Hepatic stellate cell (primary cell): Measurements from ENCODE around the gene APP.
"Not testable (repeated sequence)": the region's sequence is repeated elsewhere in the genome, so short reads cannot be mapped to it uniquely, and the experiment has no call there.

Source experiments
- DNase-seq: peaks from one replicate; pipeline ENCODE4 v3.0.0; 2011; ENCODE audit warnings: low spot score

The APP gene

DNA sequence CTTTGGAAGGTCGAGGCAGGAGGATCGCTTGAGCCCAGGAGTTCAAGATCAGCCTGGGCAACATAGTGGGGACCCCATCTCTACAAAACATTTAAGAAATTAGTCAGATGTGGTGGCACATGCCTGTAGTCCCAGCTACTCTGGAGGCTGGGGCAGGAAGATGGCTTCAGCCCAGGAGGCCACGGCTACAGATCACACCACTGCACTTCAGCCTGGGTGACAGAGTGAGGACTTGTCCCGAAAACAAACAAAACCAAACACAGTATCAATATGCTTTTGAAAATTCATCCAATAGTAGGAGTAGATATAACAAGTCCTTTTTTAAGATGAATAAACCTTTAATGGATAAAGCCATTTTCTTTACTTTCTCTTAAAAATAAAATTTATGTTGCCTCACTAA, 8.5 kb downstream of the APP start:
- no peak for DNase-seq

DNA sequence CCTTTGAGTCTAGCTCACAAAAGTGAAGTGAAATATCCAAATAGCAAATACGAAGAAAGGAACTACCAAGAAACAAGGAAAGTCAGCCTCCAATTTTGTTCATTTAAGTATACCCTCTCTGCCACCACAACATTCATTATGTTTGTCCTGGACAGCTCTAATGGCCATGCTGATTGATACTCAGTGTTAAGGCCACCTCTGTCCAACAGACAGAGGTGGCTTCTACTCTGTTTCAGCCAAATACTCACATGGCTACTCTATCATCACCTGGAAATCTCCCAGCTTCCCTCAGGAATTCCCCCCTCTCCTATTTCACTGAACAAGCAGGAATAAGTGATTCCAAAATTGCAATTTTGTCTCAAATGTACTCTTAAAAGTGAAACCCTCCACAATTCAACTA, 10.7 kb downstream of the APP start:
- no peak for DNase-seq

DNA sequence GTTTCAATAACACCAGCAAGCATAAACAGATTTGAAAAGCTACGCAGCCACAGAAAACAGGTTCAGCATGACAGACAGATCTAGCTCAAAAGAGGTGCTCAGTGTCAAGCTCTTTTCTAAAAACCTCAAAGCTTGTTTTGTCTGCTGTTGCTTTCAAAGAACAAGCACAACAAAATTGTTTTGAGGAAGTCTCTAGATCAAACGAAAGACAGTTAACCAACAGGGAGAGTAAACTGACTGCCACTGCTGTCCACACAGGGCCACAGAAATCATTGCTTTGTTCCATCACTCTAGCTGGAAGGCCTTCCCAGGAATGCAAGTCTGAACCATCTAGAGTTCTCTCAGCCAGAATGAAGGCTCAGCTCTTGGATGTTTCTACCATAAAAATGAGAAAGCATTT, 12.8 kb downstream of the APP start:
- DNase-seq: no peak

DNA sequence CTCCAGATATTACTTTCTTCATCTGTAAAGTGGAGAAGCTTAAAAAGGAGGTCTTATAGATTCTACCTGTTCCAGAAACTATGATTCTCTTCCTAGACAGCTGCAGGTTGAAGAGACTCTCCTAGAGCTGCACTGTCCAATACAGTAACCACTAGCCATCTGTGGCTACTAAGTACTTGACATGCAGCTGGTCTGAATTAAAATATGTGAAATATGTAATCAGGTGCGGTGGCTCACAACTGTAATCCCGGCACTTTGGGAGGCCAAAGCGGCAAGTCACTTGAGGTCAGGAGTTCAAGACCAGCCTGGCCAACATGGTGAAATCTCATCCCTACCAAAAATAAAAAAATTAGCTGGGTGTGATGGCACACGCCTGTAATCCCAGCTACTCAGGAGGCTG, 15.8 kb downstream of the APP start:
- no peak for DNase-seq

DNA sequence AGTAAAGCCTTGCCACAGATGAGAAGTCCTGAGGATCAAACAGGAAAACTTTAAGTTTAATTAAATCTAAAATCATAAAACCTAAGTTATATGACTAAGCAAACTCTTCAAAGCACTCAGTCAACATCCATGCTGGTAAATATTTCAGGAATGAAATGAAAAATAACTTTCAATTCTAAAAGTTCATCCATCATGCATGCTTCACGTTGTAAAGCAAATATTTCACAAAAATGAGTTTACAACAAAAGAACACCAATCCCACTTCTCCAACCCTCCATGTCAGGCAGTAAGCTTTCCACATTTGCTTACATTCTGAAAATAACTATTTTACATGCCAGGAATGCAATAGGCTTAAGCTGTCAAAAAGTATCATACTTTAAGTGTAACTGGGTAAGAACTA, 16.8 kb downstream of the APP start:
- no peak for DNase-seq

DNA sequence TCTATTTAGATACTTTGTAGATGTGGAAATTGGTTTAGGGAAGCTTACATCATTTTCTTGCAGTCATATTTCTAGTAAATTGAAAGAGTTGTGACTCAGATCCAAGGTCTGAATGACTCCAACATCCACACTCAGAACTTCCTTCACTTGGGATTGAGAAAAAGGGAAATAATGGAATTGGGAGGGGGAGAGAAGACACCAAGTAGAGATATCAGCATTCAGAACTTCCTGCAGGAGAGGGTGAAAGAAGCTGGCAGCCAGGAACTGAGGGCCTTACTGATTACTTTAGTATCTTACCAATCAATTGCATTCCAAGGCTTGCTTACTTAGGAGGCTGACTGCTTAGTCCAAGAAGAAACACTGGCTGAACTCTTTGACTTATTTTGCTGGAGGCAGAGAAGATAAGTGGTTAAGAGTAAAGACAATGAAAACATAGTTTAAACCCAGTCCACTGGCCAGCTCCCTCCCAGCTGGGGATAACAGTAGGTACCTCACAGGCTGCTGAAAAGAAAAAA, 21.7 kb downstream of the APP start:
- DNase-seq: peak; percentile 37

DNA sequence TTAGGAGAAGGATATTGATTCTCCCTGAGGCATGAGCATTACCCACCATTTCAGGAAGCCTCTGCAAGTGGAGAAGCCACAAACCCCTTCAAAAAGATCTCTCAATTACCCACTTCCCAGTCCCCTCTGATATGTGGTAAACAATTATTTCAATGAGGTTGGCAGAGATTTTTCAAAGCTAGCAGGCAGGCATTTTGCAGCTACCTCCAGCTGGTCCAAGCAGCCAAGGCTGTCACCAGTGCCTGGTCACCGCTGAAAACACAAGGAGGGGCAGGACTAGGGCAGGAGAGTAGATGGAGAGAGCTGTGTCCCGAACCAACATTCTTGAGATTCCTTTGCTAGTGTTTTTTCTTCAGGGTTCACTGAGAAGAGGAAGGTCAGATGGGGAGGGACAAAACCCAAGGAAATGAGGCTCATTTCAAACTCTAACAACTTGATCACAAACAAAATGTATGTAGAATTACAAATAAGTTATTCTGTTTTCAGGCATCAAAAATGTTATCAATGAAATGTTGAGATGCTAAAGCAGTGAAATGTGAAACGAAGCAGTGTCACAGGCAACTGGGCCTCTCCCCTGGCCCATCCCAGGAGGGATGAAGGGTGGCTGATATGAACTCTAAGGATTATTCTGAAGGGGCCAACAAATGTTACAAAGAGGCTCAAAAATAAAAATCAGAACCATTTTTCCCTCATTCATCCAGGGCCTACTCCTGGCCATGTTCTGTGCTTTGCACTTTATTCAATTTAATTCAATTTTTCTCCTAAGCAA, 22.3 kb downstream of the APP start:
- DNase-seq: peak; percentile 55

DNA sequence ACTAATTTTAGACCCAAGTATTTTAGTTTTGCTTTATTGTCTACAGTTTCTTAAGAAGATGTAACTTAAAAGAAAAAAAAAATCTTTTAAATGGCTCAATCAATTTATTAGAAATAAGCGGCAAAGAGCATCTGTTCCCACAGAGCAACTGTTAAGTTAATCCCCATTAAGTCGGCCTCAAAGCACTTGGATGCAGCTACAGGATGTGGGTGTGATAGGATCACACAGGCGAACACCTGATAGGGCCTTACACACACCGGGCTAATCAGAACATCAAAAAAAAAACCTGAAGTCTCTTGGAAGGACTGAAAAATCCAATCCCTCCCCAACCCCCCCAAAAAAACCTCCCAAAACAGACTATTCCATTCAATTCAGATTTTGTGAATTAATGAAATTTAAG, 23.0 kb downstream of the APP start:
- DNase-seq: no peak

DNA sequence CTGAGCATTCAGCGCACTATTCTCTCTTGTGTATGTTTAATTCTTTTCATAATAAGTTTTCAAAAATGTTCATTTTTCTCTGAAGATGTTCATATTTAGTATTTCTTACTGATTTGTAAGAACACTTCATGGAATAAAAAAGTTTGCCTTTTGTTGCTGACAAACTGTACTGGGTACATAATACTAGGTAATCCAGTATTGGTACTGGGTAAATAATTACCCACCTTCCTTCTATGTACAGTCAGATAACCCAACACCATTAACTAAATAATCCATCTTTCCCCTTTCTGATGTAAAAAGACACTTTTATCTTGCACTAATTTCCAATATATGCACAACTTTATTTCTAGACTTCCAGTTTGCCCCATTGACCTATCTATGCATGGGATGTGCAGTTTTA, 23.9 kb downstream of the APP start:
- DNase-seq: no peak

DNA sequence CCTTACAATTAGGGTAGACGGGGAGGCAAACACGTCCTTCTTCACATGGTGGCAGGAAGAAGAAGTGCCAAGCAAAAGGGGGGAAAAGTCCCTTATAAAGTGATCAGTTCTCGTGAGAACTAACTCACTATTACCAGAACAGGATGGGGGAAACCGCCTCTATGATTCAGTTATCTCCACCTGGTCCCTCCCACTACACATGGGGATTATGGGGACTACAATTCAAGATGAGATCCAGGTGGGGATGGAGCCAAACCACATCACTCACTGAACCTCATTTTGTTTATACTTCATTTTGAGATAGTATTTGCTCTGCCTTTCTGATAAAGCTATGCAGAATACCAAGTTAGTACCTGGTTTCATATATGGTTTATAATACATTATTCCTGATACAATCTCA, 26.5 kb downstream of the APP start:
- no peak for DNase-seq

DNA sequence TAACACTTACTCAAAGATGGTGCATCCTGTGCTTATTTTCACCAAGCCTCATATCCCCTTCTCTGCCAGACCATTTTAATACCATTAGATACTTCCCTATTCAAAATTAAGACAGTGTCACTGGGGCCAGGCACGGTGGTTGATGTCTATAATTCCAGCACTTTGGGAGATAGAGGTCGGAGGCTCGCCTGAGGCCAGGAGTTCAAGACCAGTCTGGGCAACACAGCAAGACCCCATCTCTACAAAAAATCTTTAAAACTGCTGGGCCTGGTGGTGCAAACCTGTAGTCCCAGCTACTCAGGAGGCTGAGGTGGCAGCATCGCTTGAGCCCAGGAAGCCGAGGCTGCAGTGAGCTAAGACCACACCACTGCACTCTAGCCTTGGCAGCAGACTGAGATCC, 28.2 kb downstream of the APP start:
- DNase-seq: no peak

DNA sequence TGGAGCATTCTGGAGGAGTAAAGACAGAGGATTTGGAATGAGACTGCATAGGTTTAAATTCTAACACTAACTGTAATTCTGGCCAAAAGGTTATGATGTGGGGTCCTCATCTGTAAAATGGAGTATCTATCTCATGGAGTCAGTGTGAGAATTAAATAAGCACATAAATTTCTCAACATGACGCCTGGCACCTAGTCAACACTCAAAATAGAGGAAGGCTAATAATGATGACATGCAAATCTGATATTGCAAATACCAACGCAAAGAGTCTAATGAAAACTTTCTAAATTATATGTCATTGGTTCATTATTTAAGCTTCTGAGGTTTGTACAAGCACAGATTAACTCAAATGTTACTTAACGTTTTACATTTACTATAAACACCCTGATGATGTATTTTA, 29.6 kb downstream of the APP start:
- no peak for DNase-seq

DNA sequence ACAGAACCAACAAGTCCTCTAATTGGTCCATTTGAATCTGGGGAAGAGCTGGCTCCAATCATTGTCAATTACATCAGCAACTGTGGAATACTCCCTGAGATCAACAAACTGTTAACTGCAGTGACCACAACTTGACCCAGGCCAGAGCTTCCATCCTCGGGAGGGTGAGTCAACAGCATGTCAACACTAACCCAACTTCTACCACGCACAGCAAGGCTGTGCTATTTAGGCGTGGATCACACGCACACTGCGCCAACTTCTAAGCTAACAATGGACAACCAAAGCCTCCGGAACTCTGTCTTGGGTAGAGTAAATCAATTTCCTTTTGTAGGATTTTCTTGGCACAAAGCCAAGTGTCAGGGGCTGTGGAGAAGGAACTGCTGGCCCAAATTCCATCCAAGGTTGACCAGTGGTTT, 30.4 kb downstream of the APP start:
- peak; percentile 81 for DNase-seq

DNA sequence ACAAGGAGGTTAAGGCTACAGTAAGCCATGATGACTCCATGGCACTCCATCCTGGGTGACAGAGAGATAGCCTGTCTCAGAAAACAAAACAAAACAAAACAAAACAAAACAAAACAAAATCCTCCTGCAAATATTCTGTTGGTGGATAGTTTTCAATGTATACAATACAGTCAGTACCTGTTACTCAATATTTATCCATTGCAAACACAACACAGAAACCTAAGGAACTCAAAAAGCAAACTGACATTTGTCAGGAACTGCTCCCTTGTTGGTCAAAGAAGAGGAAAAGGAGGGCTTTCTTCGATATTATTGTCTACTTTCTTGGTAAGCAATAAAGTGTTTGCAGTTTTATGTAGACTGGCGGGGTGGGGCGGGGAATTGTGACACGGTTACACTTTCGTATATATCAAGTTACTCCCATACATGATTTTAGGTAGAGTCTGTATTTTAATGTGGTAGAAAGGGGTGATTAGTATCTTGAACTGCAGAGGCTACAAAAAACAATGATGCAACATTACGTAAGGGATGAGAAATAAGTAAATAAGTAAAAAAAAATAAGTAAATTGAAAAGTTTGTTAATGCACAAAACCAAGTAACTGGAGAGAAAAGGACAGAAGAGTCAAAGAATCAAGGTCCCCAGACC, 31.8 kb downstream of the APP start:
- DNase-seq: no peak

DNA sequence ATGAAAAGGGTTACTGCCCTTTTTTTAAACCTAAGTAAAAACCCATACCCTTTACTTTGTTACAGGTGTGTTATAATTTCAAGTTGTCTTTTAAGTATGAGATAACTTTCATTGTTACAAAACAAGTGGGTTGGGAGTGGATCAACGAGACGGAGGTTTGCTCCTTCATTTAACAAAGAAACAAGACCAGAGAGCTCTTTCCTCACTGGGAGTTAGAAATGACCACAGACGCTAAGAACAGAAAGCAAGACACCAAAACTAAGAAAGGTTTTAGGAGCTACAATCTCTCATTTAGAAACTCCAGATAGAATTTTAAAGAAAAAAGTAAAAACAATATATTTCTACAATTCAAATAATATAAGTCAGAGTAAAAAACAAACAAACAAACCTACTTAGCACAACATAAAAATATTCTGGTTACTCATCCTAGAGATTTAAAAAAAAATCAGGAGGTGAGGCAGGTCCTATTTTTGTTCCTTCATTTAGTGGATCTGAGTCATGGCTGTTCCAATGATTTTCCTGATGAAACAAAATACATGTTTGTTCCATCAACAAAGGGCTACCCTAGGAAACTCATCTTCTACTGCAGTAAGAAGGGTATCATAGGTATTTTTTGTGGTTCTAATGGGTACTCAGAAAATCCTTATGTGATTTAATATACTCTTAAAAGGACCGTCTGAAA, 33.0 kb downstream of the APP start:
- no peak for DNase-seq

DNA sequence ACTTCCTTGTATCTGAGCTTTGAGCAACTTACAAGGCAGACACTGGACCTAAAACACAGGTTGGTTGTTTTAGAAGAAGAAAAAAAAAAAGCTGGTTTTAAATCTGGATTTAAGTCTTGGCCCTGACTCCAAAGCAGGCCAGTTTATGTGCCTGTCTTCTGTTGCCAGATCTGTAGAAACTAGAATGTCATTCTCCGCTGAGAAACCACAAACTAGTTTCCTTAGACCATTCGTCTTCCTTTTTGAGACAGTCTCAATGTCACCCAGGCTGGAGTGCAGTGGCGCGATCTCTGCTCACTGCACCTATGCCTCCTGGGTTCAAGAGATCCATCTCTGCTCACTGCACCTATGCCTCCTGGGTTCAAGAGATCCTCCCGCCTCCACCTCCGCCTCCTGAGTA, 33.9 kb downstream of the APP start:
- no peak for DNase-seq

DNA sequence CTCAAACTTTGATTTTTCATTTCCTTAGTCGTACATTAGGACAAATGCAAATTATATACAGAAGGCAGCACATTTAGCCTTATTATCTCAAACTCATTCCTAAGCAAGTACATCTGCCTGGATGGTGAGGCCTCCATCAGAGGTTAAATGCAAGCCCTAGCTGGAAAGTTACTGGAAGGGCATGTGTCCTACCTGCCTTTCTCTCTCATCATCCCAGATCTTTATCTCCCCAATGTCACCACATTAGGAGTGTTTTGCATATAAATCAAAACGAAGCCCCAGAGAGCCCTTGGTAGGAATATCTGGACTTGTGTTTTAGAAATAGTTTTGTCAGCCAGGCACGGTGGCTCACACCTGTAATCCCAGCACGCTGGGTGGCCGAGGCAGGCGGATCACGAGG, 35.0 kb downstream of the APP start:
- DNase-seq: no peak

DNA sequence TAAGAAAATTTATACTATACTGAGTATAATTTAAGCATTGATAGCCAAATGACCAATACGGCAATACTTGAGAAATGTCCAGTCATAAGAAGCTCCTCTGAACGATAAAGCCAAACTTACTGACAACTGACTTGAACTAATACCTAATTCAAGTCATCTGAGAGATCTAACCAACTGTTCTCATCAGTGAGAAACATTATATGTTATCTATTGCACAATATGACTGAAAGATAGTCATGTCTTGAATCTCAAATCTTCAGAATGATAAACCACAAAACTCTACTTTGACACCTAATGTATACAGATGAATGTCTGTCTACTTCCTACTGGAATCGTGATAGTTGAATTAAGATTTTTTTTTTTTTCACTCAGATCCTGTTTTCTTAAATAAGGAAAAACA, 39.0 kb downstream of the APP start:
- DNase-seq: no peak

DNA sequence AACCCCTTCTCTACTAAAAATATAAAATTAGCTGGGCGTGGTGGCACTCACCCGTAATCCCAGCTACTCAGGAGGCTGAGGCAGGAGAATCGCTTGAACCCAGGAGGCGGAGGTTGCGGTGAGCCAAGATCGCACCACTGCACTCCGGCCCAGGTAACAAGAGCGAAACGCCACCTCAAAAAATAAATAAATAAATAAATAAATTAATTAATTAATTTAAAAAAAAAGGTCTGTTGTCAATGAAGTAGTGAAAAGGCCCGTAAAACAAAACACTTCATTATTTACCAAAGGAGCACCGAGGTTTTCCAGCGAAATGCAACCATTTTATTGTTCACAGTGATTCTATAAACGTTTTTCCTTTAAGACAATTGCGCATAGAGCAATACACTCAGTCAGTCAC, 39.5 kb downstream of the APP start:
- DNase-seq: not testable (repeated sequence)

DNA sequence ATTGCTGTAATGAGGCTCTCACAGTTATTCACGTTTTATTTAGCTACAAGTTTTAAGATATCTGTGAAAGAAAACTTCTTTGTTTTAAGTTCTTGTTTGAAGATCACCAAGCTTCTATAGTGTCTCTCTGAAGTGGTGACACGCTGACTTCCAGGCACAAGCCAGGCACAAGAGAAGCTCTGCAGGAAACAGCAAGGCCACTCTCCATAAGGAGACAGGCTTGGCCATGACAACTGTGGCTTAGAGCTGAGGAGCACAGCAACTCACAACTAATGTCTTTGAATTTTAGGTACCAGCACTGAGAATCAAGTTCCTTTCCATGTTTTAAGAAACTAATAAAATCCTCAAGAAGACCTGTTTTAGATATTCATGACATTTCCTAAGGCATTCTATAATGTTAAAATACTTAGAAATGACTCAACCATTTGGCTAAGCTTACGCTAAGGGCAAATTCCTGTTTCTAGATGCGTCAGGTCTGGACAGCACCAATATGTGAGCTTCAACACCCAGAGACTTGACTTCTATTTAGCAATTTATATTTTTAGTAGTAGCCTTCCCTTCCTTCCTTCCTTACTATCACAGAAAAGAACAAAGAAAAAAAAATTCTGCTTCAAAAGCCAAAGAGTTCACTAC, 40.2 kb downstream of the APP start:
- no peak for DNase-seq

DNA sequence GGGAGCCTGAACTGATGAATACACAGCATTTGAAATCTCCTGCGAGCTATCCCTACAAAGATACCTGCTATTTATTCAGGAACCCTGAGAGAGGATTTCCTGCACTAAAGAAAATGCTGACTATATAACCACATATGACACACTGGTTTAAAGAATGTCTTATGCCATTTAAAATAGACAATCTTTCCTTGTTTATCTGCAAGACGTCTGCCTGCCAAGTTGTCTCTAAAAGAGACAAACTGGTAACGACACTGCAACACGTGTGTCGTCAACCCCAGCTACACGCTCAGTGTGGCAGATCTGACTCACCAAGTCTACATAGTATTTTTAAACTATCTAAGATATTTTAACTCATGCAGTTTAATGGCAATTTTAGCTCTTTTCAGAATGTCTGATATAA, 42.7 kb downstream of the APP start:
- peak; percentile 37 for DNase-seq

DNA sequence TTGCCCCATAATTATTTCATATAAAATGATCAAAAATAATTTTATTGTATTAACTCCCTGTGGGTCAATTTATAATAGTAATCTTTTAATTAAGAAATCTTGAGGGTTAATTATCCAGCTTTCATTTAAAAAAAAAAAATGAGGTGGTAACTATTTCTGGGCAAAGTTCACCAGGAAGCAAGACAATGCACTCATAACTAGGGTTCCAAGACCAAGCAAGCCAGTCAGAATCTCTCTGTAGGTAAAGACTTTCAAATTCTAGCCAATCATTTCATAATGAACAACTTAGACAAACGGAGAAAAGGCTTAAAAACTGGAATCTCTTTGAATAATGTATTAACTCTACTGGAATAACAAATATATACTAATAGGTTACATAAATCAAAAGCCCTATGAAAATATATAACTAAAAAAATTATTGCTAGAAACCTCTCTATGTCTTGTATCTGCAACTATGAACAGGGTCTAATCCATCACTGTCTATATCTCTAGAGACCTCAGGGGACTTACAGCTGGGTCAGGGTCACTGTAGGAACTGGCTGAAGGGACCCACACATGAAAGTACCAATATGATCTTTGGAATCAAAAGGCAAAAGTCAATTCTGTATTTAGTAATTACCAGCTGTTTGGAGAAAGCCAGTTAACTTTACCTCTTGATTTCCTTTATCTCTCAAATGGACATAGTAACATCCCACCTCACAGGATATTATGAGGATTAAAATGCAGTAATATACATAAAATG, 43.3 kb downstream of the APP start:
- no peak for DNase-seq
